ENCODE measurements around the gene GPX2.
A peak's percentile ranks its signal among the peaks of the same experiment; 100 is the strongest.
"Not testable (repeated sequence)": the region's sequence is repeated elsewhere in the genome, so short reads cannot be mapped to it uniquely, and the experiment has no call there.

The GPX2 gene

DNA sequence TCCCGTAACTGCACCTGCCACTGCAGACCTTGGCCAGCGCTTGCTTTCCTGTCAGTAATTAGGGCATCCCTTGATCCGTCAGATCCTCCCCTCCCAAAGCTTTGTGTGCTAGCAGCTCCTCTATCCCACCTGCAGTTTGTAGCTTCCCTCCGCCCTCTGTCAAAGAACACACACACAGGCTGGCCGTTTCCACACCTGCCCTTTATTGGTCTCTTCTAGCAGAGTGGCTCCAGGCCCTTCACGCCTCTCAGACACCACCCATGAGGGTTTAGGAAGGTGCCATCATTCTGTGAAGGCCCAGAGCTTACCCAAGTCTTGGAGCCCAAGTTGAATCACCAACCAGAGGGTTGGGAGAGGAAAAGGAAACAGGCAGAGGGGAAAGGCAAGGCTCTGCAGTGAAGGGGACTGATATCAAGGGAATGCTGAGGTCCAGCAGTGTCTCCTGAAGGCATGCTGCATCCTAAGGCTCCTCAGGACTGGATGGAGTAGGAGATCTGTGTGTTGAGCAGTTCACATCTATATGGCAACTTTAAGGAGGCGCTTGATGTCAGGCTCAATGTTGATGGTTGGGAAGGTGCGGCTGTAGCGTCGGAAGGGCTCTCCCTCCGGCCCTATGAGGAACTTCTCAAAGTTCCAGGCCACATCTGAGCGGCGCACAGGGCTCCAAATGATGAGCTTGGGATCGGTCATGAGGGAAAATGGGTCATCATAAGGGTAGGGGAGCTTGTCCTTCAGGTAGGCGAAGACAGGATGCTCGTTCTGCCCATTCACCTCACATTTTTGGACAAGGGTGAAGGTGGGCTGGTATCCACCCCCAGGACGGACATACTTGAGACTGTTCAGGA, 3.4 kb downstream of the GPX2 start:
- no peak for DNase-seq

DNA sequence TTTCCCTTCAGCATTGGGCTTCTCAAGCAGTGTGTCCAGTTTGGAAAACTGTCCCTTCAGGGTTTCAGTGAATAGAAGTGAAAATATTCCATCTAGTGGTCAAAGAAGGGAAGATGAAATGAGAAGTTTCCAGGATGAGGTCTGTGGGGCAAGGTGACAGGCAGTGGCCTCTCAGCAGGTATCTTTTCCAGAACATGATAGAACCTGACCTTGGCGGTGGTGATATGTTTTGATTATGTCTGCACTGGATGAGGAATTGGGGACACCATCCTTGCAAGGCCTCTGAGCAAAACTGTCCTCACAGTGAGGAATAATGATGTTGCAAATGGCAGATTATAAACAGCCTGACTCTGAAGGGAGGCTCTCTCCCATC, 4.7 kb downstream of the GPX2 start:
- no peak for DNase-seq

DNA sequence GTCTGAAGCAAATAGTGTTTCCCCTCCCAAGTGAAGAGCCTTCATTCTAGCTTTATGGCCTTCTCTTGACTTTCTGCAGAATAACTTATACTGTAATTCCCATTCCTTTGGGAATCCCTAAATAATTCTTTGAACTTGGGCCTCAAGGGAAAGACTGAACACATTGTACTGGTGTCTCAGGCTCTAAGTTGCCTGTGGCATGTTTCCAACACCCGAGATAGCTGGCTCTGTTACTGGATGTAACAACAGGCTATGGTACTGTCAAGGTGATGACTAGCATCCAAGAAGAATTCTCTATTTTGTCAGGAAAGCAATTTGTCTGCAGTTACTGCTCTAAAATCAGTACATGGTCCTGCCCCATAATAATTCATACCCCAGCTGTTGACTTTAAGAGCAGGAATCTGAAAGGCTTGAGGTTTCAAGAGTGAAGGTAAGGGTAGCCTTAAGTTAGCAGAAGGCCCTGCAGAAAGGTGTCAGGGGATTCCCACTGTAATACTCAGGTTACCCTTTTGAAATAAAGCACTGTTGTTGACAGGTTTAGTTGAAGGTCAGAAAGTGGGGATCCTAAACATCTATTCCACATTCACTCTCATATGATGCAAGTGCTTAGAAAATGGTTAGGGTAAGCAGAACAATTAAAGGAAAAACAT, 5.2 kb downstream of the GPX2 start:
- DNase-seq = no peak

- DNase-seq = no peak
Measured at GRCh38 chr14:64935508-64935907, 7.0 kb downstream of the GPX2 start.

DNA sequence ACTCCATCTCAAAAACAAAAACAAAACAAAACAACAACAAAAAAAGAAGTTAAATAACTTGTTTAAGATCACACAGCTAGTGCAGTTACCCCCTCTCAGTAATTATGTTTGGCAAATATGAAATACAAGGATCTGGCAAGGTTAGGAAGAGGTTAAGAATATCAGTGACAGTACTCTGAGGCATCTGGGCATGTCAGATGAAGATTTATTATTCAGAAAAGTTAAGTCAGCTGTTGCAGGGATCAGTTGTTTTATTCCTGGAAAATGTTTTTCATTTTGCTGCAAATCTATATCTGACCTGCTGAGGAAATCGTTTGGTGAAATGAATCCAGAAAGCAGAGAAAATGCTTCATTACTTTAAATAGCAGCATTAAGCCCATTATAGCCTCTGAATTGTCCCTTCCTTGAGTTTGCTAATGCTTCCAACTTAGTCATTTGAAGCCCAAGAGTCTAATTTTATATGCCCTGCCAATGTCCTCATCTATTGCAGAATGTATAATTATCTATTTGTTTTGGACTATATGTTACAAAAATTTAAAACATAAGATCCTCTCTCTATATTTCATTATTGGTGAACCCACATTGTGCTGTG, 8.1 kb downstream of the GPX2 start:
- DNase-seq = no peak

- DNase-seq = no peak
Measured at GRCh38 chr14:64932231-64932630, 10.3 kb downstream of the GPX2 start.

GRCh38 chr14:64931123-64931522, 11.4 kb downstream of the GPX2 start:
- no peak for DNase-seq

GRCh38 chr14:64930085-64930843, 12.3 kb downstream of the GPX2 start:
- no peak for DNase-seq

DNA sequence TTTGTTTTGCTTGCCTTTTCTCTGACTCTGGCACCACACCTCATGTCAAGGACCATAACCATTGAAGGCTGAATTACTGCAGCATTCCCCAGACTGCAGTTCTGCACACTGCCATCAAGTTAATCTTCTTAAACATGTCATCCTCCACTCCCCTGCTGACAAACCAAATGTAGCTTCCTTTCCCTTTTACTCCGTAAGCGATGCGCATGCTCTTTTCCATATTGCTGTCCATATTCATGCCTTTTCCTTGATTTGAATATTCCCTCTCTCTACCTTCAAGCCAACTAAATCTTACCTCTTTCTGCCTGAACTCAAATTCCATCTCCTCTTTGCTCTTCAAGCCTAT, 13.6 kb downstream of the GPX2 start:
- DNase-seq = no peak

GRCh38 chr14:64928239-64929013, 14.1 kb downstream of the GPX2 start:
- DNase-seq = no peak

DNA sequence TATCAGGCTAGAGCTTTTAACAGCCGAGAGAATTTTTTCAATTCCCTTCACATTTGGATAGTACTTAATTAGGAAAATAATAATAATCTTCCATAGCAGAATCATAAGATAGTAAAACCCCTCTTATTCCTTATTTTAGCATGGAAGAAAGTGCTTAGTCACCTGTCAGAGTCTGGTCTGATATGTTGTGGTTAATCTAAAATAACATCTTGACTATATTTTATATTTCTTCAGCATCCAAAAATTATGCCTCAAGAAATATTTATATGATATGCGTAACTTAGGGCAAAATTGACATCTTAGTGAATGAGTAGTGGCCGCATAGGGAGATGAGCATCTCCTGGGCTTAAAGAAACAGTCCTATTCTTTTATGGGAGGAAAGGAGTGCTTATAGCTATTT, 15.5 kb downstream of the GPX2 start:
- no peak for DNase-seq

GRCh38 chr14:64926398-64926995, 16.0 kb downstream of the GPX2 start:
- no peak for DNase-seq

- DNase-seq = no peak
Measured at GRCh38 chr14:64923015-64923414, 19.5 kb downstream of the GPX2 start.

- DNase-seq = no peak
Measured at GRCh38 chr14:64920465-64920864, 22.1 kb downstream of the GPX2 start.

DNA sequence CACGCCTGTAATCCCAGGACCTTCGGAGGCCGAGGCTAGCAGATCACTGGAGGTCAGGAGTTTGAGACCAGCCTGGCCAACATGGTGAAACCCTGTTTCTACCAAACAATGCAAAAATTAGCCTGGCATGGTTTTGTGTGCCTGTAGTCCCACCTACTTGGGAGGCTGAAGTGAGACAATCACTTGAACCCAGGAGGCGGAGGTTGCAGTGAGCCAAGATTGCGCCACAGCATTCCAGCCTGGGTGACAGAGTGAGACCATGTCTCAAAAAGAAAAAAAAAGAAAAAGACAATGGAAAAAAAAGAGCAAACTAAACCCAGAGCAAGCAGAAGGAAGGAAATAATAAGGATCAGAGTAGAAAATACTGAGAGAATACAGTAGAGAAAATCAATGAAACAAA, 22.9 kb downstream of the GPX2 start:
- DNase-seq = no peak

- no peak for DNase-seq
Measured at GRCh38 chr14:64919215-64919614, 23.3 kb downstream of the GPX2 start.

DNA sequence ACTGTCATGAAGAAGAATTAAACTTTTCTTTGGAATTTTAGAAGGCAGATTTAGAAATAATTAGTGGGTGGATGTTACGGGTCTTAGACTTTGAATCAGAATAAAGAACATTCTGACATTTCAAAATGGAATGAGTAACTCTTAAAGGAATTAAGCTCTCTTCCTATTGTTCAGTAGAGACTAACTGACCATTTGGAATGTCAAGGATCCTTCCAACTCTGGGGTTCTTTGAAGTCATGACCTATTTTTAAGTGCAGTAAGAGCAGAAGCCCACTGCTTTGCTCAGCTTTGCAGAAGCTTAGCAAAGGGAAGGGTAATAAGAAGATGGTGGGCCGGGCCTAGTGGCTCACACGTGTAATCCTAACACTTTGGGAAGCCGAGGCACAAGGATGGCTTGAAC, 24.3 kb downstream of the GPX2 start:
- no peak for DNase-seq

DNA sequence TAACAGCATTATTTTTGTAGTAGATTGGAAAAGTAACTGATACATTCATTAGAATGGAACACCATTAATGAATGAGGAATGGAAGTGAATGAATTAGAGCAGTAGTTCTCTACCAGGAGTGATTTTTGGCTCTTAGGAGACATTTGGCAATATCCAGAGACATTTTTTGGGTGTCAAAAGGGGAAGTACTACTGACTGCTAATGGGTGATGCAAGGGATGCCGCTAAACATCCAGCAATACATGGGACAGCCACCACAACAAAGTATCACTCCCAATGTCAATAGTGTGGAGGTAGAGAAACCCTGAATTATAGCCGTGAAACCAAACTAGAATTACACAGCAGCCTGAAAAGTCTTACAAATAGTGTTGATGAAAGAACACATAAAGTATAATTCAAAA, 26.7 kb downstream of the GPX2 start:
- DNase-seq = no peak

GRCh38 chr14:64915029-64915424, 27.5 kb downstream of the GPX2 start:
- DNase-seq = no peak

DNA sequence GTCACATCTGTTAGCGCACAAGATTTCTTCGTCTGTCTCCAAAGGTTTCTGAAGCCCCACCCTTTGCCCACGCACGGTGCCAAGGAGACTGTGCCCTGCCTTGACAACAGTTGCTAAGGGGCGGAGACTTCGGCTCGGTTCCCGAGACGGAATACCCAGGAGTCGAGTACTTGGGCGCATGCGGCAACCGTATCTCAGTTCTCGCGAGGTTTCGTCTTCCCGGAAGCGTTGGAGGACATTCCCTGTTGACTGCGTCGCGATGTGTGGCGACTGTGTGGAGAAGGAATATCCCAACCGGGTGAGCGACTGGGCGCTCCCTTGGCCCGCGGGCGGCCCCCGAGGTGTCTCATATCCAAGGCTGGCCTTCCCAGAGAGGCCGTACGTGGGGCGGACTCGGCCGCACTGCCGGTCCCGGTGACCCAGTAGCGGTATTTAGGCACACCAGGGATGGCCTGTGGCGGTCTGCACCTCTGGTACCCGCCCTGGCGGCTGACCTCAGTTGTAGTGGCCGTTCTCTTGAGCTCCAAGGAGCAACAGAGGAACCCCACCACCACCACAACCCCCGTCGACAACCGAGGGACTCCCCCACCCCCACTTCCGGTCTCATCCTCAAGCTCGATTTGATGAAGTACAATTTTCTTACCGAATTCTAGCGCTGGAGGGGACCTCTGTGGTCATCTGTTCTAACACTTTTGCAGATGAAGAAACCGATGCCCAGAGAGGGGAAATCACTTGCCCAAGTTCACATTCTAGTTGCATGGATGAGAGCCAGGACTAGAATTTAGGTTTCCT, 28.1 kb downstream of the GPX2 start, which contains the start of gene CHURC1:
TSS of gene CHURC1 (plus strand) at position 219 of the 792 bp plus-strand sequence. CDS start at position 260, 41 bp downstream.
- DNase-seq = peak; percentile 98

DNA sequence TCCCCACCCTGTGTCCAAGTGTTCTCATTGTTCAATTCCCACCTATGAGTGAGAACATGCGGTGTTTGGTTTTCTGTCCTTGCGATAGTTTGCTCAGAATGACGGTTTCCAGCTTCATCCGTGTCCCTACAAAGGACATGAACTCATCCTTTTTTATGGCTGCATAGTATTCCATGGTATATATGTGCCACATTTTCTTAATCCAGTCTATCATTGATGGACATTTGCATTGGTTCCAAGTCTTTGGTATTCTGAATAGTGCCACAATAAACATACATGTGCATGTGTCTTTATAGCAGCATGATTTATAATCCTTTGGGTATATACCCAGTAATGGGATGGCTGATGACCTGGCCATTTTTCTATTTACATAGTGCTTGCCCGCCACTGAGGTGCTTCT, 29.1 kb downstream of the GPX2 start:
- DNase-seq = not testable (repeated sequence)

All from amniotic stem cell (primary cell).